A549 (cell line): ENCODE measurements around the gene RAB3GAP2. TPM values are rescaled to one million over a fixed set of nuclear protein-coding genes. Genes with fewer than 3 reads are reported as not detected.

Experiments used
- ATAC-seq, 2 experiments: fragments of 200-7000 bp in 1 of 2; fragments of >200 bp in 1 of 2; cut with Nextera tagmentation in 1 of 2; cut with Tn5 transposase in 1 of 2; 3 replicates each; pipeline versions ENCODE4 v1.8.0 to v1.9.1; 2018 to 2020; ENCODE audit warnings: mild to moderate bottlenecking in 1 of 2, moderate library complexity in 1 of 2
- CTCF ChIA-PET: fragments of 300-600 bp; sonication (Branson Sonifier 250); formaldehyde crosslinking; extraction: SDS; loops from one replicate; lab custom pipeline; 2021; ENCODE audit warnings: antibody characterized with exemption, inconsistent platforms; lab: Yijun Ruan, JAX
- POLR2A ChIA-PET: fragments of 350-600 bp; formaldehyde crosslinking; extraction: SDS; loops from one replicate; lab custom pipeline; 2021; ENCODE audit warnings: antibody characterized with exemption, inconsistent platforms; lab: Yijun Ruan, JAX
- DNase-seq, 2 experiments: peaks; one replicate each; pipeline versions ENCODE4 v3.0.0 to v3.0.0-alpha.2; 2011 to 2016; ENCODE audit warnings: low read depth in 1 of 2, low spot score in 1 of 2
- FAIRE-seq: peaks from 2 replicates; lab custom pipeline; 2011; peaks lifted over from hg19 to GRCh38; lab: Jason Lieb, UNC
- H3K27ac ChIP-seq, 2 experiments: fragments of >200 bp; sonication (Bioruptor Twin); formaldehyde crosslinking; 3 replicates each; pipeline ENCODE4 v1.5.1; 2016 to 2017
- H3K4me1 ChIP-seq: fragments of >200 bp; sonication (Bioruptor Twin); formaldehyde crosslinking; 3 replicates; pipeline ENCODE4 v1.6.1; 2016
- H3K4me2 ChIP-seq: fragments of >200 bp; sonication (Bioruptor Twin); formaldehyde crosslinking; 3 replicates; pipeline ENCODE4 v1.6.1; 2016
- H3K4me3 ChIP-seq: fragments of >200 bp; sonication (Bioruptor Twin); formaldehyde crosslinking; 3 replicates; pipeline ENCODE4 v1.5.1; 2016
- H3K9me3 ChIP-seq: fragments of >200 bp; sonication (Bioruptor Twin); formaldehyde crosslinking; 3 replicates; pipeline ENCODE4 v1.6.1; 2016
- BHLHE40 ChIP-seq: IDR thresholded peaks from 2 replicates; pipeline ENCODE4 v1.6.1; 2012; ENCODE audit warnings: low read depth, low read length, inconsistent platforms
- CBX2 ChIP-seq: fragments of 200-600 bp; sonication (generic); IDR thresholded peaks from 2 replicates; pipeline ENCODE4 v1.6.1; 2016; ENCODE audit warnings: low read depth, mild to moderate bottlenecking, borderline replicate concordance
- CBX8 ChIP-seq: fragments of 200-600 bp; sonication (generic); IDR thresholded peaks from 2 replicates; pipeline ENCODE4 v1.6.1; 2016
- CEBPB ChIP-seq, 2 experiments: fragments of >200 bp in 1 of 2; sonication (Bioruptor Twin) in 1 of 2; formaldehyde crosslinking in 1 of 2; IDR thresholded peaks; 2 replicates each; pipeline ENCODE4 v1.6.1; 2012 to 2016
- CHD4 ChIP-seq: fragments of 200-600 bp; sonication (generic); IDR thresholded peaks from 2 replicates; pipeline ENCODE4 v1.6.1; 2016; ENCODE audit warnings: antibody characterized with exemption, mild to moderate bottlenecking, borderline replicate concordance
- EHMT2 ChIP-seq: fragments of 200-600 bp; sonication (generic); IDR thresholded peaks from 2 replicates; pipeline ENCODE4 v1.6.1; 2016; ENCODE audit warnings: antibody characterized with exemption, low read depth, mild to moderate bottlenecking, moderate library complexity
- FOSL2 ChIP-seq, 2 experiments: fragments of 450-650 bp in 1 of 2; fragments of >200 bp in 1 of 2; sonication (Bioruptor Twin) in 1 of 2; formaldehyde crosslinking; IDR thresholded peaks; 2 replicates each; pipeline versions ENCODE4 v1.5.0 to v1.6.1; 2016 to 2020; ENCODE audit warnings: mild to moderate bottlenecking in 1 of 2, moderate library complexity in 1 of 2
- FOXS1 ChIP-seq: fragments of 250-450 bp; sonication (Bioruptor Pico); IDR thresholded peaks from 2 replicates; pipeline ENCODE4 v1.5.0; 2020; ENCODE audit warnings: mild to moderate bottlenecking, moderate library complexity
- GATA3 ChIP-seq: IDR thresholded peaks from 2 replicates; pipeline ENCODE4 v1.6.1; 2012; ENCODE audit warnings: borderline replicate concordance
- HEYL ChIP-seq: fragments of 250-450 bp; sonication (Bioruptor Pico); IDR thresholded peaks from 2 replicates; pipeline ENCODE4 v1.8.0; 2021; ENCODE audit warnings: mild to moderate bottlenecking, moderate library complexity
- HOXB5 ChIP-seq: fragments of 250-450 bp; sonication (Bioruptor Pico); IDR thresholded peaks from 2 replicates; pipeline ENCODE4 v1.5.0; 2020; ENCODE audit warnings: mild to moderate bottlenecking, moderate library complexity
- JUN ChIP-seq, 2 experiments: fragments of >200 bp; sonication (Bioruptor Twin); formaldehyde crosslinking; IDR thresholded peaks; 2 replicates in 1 of 2; 3 replicates in 1 of 2; pipeline ENCODE4 v1.6.1; 2016 to 2017
- JUNB ChIP-seq: fragments of >200 bp; sonication (Bioruptor Twin); formaldehyde crosslinking; IDR thresholded peaks from 2 replicates; pipeline ENCODE4 v1.6.1; 2016
- KDM5A ChIP-seq: fragments of 200-600 bp; sonication (generic); IDR thresholded peaks from 2 replicates; pipeline ENCODE4 v1.6.1; 2016; ENCODE audit warnings: antibody characterized with exemption, mild to moderate bottlenecking
- MAZ ChIP-seq: fragments of 150-350 bp; IDR thresholded peaks from 2 replicates; pipeline ENCODE4 v1.6.1; 2014; ENCODE audit warnings: antibody characterized with exemption, low read depth, low read length, borderline replicate concordance
- NPAS2 ChIP-seq: fragments of 250-450 bp; sonication (Bioruptor Pico); IDR thresholded peaks from 2 replicates; pipeline ENCODE4 v1.8.0; 2022; ENCODE audit warnings: mild to moderate bottlenecking, moderate library complexity, borderline replicate concordance
- NR3C1 ChIP-seq: fragments of >200 bp; sonication (Bioruptor Twin); formaldehyde crosslinking; IDR thresholded peaks from 3 replicates; pipeline ENCODE4 v1.6.1; 2017
- RAD21 ChIP-seq, 2 experiments: fragments of >200 bp in 1 of 2; sonication (Bioruptor Twin) in 1 of 2; formaldehyde crosslinking in 1 of 2; IDR thresholded peaks in 1 of 2; conservative IDR thresholded peaks in 1 of 2; 2 replicates in 1 of 2; 3 replicates in 1 of 2; pipeline ENCODE4 v1.6.1; 2012 to 2018; ENCODE audit warnings: inconsistent platforms in 1 of 2
- RARB ChIP-seq: fragments of 250-450 bp; sonication (Bioruptor Pico); IDR thresholded peaks from 2 replicates; pipeline ENCODE4 v1.8.0; 2021; ENCODE audit warnings: mild to moderate bottlenecking, moderate library complexity
- RCOR1 ChIP-seq: fragments of 150-350 bp; IDR thresholded peaks from 2 replicates; pipeline ENCODE4 v1.6.1; 2014; ENCODE audit warnings: antibody characterized with exemption, low read length, low read depth
- RFX5 ChIP-seq: fragments of 450-650 bp; IDR thresholded peaks from 2 replicates; pipeline ENCODE4 v1.7.1; 2014; ENCODE audit warnings: antibody characterized with exemption, mild to moderate bottlenecking, moderate library complexity
- SREBF2 ChIP-seq: fragments of 450-650 bp; IDR thresholded peaks from 2 replicates; pipeline ENCODE4 v1.6.1; 2014; ENCODE audit warnings: mild to moderate bottlenecking, moderate library complexity
- TP53 ChIP-seq: fragments of 250-450 bp; sonication (Bioruptor Pico); IDR thresholded peaks from 2 replicates; pipeline ENCODE4 v1.5.0; 2021; ENCODE audit warnings: mild to moderate bottlenecking, moderate library complexity
- ZSCAN20 ChIP-seq: fragments of 250-450 bp; sonication (Bioruptor Pico); IDR thresholded peaks from 2 replicates; pipeline ENCODE4 v1.8.0; 2022; ENCODE audit warnings: mild to moderate bottlenecking, moderate library complexity
- WGBS: methylation state at CpG from one replicate; pipeline ENCODE4 v1.1.6; 2017; ENCODE audit errors: missing lambda C conversion rate; 5-methylcytosine and 5-hydroxymethylcytosine counted together
- polyA plus RNA-seq, 4 experiments: library from polyadenylated mRNA; depleted of rRNA in 3 of 4; stranded (reverse); fragments of >200 nt; fragmentation: RNase III in 1 of 4; extraction: RNeasy Plus Mini Kit Qiagen cat#74134 plus additional on column Dnase treatment in 1 of 4; gene quantifications; 2 replicates in 3 of 4; 3 replicates in 1 of 4; pipeline ENCODE4 v1.2.3, GENCODE V29; 2011 to 2017
- TF ChIP-seq, protein P1 (sequence below): IDR thresholded peaks from 2 replicates; pipeline ENCODE4 v1.6.1; 2012
- TF ChIP-seq, protein P2 (sequence below): IDR thresholded peaks from 2 replicates; pipeline ENCODE4 v1.6.1; 2012; ENCODE audit warnings: low read depth, borderline replicate concordance
- TF ChIP-seq, protein P3 (sequence below): fragments of 150-350 bp; IDR thresholded peaks from 2 replicates; pipeline ENCODE4 v1.6.1; 2014; ENCODE audit warnings: low read depth, mild to moderate bottlenecking, low read length
- TF ChIP-seq, protein P4 (sequence below): fragments of 250-450 bp; sonication (Bioruptor Pico); IDR thresholded peaks from 2 replicates; pipeline ENCODE4 v1.5.0; 2021; ENCODE audit warnings: mild to moderate bottlenecking, moderate library complexity, borderline replicate concordance

Gene RAB3GAP2
- polyA plus RNA-seq, 2 of the 4 experiments (the other 2 are of a cell fraction), result 14.1 to 42.8 TPM

DNA sequence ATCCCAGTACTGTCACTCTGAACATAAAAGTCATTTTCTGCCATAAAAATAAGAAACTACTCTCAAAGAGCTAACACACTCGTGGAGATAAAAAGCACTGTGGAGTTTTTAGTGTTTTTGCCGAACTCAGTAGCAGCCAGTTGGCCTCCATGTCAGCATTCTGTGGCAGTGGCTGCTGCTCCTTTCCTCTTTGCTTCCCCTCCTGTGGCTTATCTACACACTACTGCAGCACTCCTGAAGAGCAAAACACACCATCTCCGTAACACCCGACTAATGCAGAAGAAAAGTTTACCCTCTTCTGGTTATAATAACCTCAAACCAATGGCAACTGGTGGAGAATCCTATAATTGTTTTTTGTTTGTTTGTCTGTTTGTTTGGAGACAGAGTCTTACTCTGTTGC, 44.9 kb downstream of the RAB3GAP2 start:
- DNase-seq (no peak), FAIRE-seq (no peak)
- POLR2A ChIA-PET, result no interaction called here
- H3K27ac ChIP-seq, result no peak overlapping the region
- CTCF ChIA-PET, result interaction anchor here (0.6 to 1.4 kb wide), 3 partner anchors 9 to 1086 kb away, joined by 3 to 4 read pairs (median 3); no protein-coding TSS in a partner anchor
- TF ChIP-seq CBX2 (no peak), GATA3 (no peak), CEBPB (IDR thresholded peaks at IDR 0.05) (no peak)
- TF ChIP-seq, all 56 proteins: peak for 0
- Histone ChIP-seq H3K4me1 (no peaks in the 10 kb centered on the region), H3K4me3 (no peak overlapping the region), H3K4me2 (no peak overlapping the region), H3K9me3 (no peaks in the 10 kb centered on the region)
- WGBS, result 96% methylated on average over 4 of the region's 4 CpGs
- no peak for ATAC-seq

DNA sequence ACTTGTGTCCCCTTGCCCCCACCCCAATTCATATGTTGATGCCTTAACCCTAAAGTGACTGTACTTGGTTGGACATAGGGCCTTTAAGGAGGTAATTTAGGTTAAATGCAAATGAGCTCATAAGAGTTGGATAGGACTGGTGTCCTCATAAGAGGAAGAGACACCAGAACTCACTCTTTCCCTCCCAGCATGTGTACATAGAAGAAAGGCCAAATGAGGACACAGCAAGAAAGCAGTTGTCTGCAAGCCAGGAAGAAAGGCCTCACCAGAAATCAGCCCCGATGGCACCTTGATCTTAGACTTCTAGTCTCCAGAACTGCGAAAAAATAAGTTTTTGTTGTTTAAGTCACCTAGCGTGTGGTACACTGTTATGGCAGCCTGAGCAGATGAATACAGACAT, 45.5 kb downstream of the RAB3GAP2 start:
- Histone ChIP-seq H3K4me3 (no peak overlapping the region), H3K4me1 (no peaks in the 10 kb centered on the region), H3K9me3 (no peaks in the 10 kb centered on the region), H3K4me2 (no peak overlapping the region), H3K27ac (no peak overlapping the region)
- 98% methylated on average over 3 of the region's 3 CpGs for WGBS
- ChIA-PET CTCF (interaction anchor here (0.6 to 1.4 kb wide), 3 partner anchors 8 to 387 kb away, joined by 3 to 4 read pairs (median 3); no protein-coding TSS in a partner anchor), POLR2A (no interaction called here)
- TF ChIP-seq NR3C1, result no peak
- no peak for TF ChIP-seq CBX8
- no peak for TF ChIP-seq RCOR1
- TF ChIP-seq, protein P1, sequence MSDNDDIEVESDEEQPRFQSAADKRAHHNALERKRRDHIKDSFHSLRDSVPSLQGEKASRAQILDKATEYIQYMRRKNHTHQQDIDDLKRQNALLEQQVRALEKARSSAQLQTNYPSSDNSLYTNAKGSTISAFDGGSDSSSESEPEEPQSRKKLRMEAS, result no peak
- no peak for TF ChIP-seq RAD21 (conservative IDR thresholded peaks at IDR 0.05 in 1 of 2, IDR thresholded peaks at IDR 0.05 in 1 of 2)
- no peak for TF ChIP-seq HOXB5 (CRISPR knock-in tag)
- no peak for TF ChIP-seq JUNB
- no peak for TF ChIP-seq CHD4
- TF ChIP-seq EHMT2, result no peak
- no peak for TF ChIP-seq BHLHE40
- TF ChIP-seq, protein P2, sequence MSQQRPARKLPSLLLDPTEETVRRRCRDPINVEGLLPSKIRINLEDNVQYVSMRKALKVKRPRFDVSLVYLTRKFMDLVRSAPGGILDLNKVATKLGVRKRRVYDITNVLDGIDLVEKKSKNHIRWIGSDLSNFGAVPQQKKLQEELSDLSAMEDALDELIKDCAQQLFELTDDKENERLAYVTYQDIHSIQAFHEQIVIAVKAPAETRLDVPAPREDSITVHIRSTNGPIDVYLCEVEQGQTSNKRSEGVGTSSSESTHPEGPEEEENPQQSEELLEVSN, result no peak
- no peak for TF ChIP-seq KDM5A
- no peak for TF ChIP-seq NPAS2 (CRISPR knock-in tag)
- no peak for DNase-seq
- FAIRE-seq, result no peak
- ATAC-seq, result no peak

DNA sequence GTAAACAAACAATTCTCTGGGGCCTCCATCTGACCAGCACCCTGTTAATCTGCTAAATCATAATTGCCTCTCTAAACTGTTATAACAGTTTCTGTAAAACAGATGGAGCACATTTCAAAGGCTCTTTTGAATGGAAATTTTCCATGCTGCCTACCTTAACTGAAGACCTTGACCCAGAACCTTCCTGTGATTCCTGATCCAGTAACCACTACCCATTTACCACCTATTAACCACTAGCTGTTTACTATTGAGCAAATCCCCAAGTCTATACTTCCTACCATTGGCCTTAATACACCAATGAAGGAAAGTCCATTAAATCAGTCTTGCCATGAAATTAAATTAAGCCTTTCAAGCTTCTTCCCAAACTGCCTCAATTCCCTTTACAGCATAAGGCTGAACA, 46.3 kb downstream of the RAB3GAP2 start:
- ChIA-PET CTCF (interaction anchor here (0.6 to 1.1 kb wide), 2 partner anchors 34 to 386 kb away, joined by 3 to 4 read pairs; no protein-coding TSS in a partner anchor), POLR2A (no interaction called here)
- Histone ChIP-seq H3K9me3 (no peaks in the 10 kb centered on the region), H3K4me1 (no peaks in the 10 kb centered on the region), H3K4me2 (no peak overlapping the region), H3K4me3 (no peak overlapping the region), H3K27ac (no peak overlapping the region)
- TF ChIP-seq JUNB (no peak), FOSL2 (IDR thresholded peaks at IDR 0.05) (no peak), FOSL2 (CRISPR knock-in tag; IDR thresholded peaks at IDR 0.05) (no peak), MAZ (no peak), RFX5 (no peak), FOXS1 (CRISPR knock-in tag) (no peak), ZSCAN20 (CRISPR knock-in tag) (no peak), SREBF2 (no peak), HOXB5 (CRISPR knock-in tag) (no peak), EHMT2 (no peak), TP53 (CRISPR knock-in tag) (no peak), CBX8 (no peak), CHD4 (no peak), HEYL (CRISPR knock-in tag) (no peak), JUN (IDR thresholded peaks at IDR 0.05) (no peak), RARB (CRISPR knock-in tag) (no peak)
- TF ChIP-seq, protein P3, sequence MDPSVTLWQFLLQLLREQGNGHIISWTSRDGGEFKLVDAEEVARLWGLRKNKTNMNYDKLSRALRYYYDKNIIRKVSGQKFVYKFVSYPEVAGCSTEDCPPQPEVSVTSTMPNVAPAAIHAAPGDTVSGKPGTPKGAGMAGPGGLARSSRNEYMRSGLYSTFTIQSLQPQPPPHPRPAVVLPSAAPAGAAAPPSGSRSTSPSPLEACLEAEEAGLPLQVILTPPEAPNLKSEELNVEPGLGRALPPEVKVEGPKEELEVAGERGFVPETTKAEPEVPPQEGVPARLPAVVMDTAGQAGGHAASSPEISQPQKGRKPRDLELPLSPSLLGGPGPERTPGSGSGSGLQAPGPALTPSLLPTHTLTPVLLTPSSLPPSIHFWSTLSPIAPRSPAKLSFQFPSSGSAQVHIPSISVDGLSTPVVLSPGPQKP, result no peak
- TF ChIP-seq, protein P4, sequence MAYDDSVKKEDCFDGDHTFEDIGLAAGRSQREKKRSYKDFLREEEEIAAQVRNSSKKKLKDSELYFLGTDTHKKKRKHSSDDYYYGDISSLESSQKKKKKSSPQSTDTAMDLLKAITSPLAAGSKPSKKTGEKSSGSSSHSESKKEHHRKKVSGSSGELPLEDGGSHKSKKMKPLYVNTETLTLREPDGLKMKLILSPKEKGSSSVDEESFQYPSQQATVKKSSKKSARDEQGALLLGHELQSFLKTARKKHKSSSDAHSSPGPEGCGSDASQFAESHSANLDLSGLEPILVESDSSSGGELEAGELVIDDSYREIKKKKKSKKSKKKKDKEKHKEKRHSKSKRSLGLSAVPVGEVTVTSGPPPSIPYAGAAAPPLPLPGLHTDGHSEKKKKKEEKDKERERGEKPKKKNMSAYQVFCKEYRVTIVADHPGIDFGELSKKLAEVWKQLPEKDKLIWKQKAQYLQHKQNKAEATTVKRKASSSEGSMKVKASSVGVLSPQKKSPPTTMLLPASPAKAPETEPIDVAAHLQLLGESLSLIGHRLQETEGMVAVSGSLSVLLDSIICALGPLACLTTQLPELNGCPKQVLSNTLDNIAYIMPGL (CRISPR knock-in tag), result no peak
- FAIRE-seq (no peak), DNase-seq (no peak), ATAC-seq (no peak)
